GM12878 (cell line): ENCODE data around the gene APPL2. TPM values are rescaled to one million over a fixed set of nuclear protein-coding genes. Genes with fewer than 3 reads are reported as not detected.

Source experiments
- ATAC-seq: fragments of 200-7000 bp; cut with Tn5 transposase; 3 replicates; pipeline ENCODE4 v1.9.1; 2020; ENCODE audit warnings: mild to moderate bottlenecking, moderate library complexity
- BruUV-seq: library from RNA; stranded (reverse); fragments of 400-500 nt; replicated peaks from 2 replicates; lab custom pipeline; 2021; lab: Mats Ljungman, UMichigan
- CTCF ChIA-PET: fragments of 300-600 bp; sonication (Branson Sonifier 250); formaldehyde crosslinking; extraction: SDS; loops from one replicate; lab custom pipeline; 2021; ENCODE audit warnings: inconsistent platforms; lab: Yijun Ruan, JAX
- POLR2A ChIA-PET: fragments of 350-600 bp; formaldehyde crosslinking; extraction: SDS; loops from one replicate; lab custom pipeline; 2021; ENCODE audit warnings: inconsistent platforms; lab: Charles Lee
- RAD21 ChIA-PET: fragments of 300-600 bp; sonication (Branson Sonifier 250); formaldehyde crosslinking; loops from one replicate; lab custom pipeline; 2023; ENCODE audit warnings: antibody characterized with exemption; ENCODE audit not compliant: unreplicated experiment; lab: Charles Lee
- SMC1A ChIA-PET: fragments of 300-600 bp; sonication (Branson Sonifier 250); formaldehyde crosslinking; loops from one replicate; lab custom pipeline; 2023; ENCODE audit not compliant: unreplicated experiment, uncharacterized antibody; lab: Charles Lee
- DNase-seq: peaks from one replicate; pipeline ENCODE4 v3.0.0-alpha.2; 2011; ENCODE audit warnings: low read depth, low spot score
- FAIRE-seq: peaks from 3 replicates; lab custom pipeline; 2011; peaks lifted over from hg19 to GRCh38; lab: Jason Lieb, UNC
- H2AFZ ChIP-seq: 2 replicates; pipeline ENCODE4 v1.6.0; 2011; ENCODE audit warnings: low read depth, low read length, control low read depth; ENCODE audit not compliant: control insufficient read depth
- H3K27ac ChIP-seq: 2 replicates; pipeline ENCODE4 v1.5.1; 2011; ENCODE audit warnings: control low read depth; ENCODE audit not compliant: control insufficient read depth, insufficient read depth
- H3K27me3 ChIP-seq, 2 experiments: replicated peaks in 1 of 2; 2 replicates each; pipeline versions ENCODE4 v1.6.0 to v1.6.1; 2011; ENCODE audit warnings: low read length in 1 of 2; ENCODE audit not compliant: control insufficient read depth in 2 of 2, insufficient read depth in 2 of 2
- H3K36me3 ChIP-seq, 2 experiments: 2 replicates each; pipeline ENCODE4 v1.5.1; 2011; ENCODE audit warnings: low read length in 1 of 2; ENCODE audit not compliant: control insufficient read depth in 2 of 2, insufficient read depth in 2 of 2
- H3K4me1 ChIP-seq: 2 replicates; pipeline ENCODE4 v1.6.1; 2011; ENCODE audit warnings: mild to moderate bottlenecking, low read length, moderate library complexity, mixed read lengths; ENCODE audit not compliant: control insufficient read depth, insufficient read depth
- H3K4me2 ChIP-seq: 2 replicates; pipeline ENCODE4 v1.6.0; 2011; ENCODE audit warnings: control low read depth; ENCODE audit not compliant: control insufficient read depth, insufficient read depth
- H3K4me3 ChIP-seq: fragments of 200-600 bp; sonication (generic); 2 replicates; pipeline ENCODE4 v1.5.1; 2016
- H3K79me2 ChIP-seq: 2 replicates; pipeline ENCODE4 v1.6.0; 2011; ENCODE audit warnings: low read length; ENCODE audit not compliant: control insufficient read depth, insufficient read depth
- H3K9ac ChIP-seq: 2 replicates; pipeline ENCODE4 v1.8.0; 2011; ENCODE audit warnings: low read length, control low read depth, mixed read lengths; ENCODE audit not compliant: control insufficient read depth, insufficient read depth
- H3K9me3 ChIP-seq: replicated peaks from 3 replicates; pipeline ENCODE4 v1.5.1; 2011; ENCODE audit warnings: mild to moderate bottlenecking, low read length; ENCODE audit not compliant: control insufficient read depth, insufficient read depth
- H4K20me1 ChIP-seq: 2 replicates; pipeline ENCODE4 v1.6.0; 2011; ENCODE audit not compliant: control insufficient read depth, insufficient read depth
- BHLHE40 ChIP-seq, 2 experiments: fragments of 450-650 bp in 1 of 2; IDR thresholded peaks; 2 replicates each; pipeline ENCODE4 v1.6.1; 2011 to 2017; ENCODE audit warnings: low read depth in 2 of 2, borderline replicate concordance in 1 of 2, improper control_type of control experiment in 1 of 2, low read length in 1 of 2, mild to moderate bottlenecking in 1 of 2
- EED ChIP-seq: sonication (generic); IDR thresholded peaks from 2 replicates; pipeline ENCODE4 v1.6.1; 2016; ENCODE audit warnings: antibody characterized with exemption, low read depth
- IRF4 ChIP-seq: IDR thresholded peaks from 2 replicates; pipeline ENCODE4 v1.6.1; 2011; ENCODE audit warnings: low read depth, low read length
- LARP7 ChIP-seq: fragments of 450-650 bp; IDR thresholded peaks from 2 replicates; pipeline ENCODE4 v1.6.1; 2017; ENCODE audit warnings: mild to moderate bottlenecking
- MTA3 ChIP-seq: IDR thresholded peaks from 2 replicates; pipeline ENCODE4 v1.6.1; 2012; ENCODE audit warnings: low read length, inconsistent platforms, borderline replicate concordance
- MXI1 ChIP-seq: fragments of 150-350 bp; IDR thresholded peaks from 2 replicates; pipeline ENCODE4 v1.6.1; 2011; ENCODE audit warnings: low read depth, mild to moderate bottlenecking, inconsistent platforms, low read length, improper control_type of control experiment
- NFXL1 ChIP-seq: fragments of 450-650 bp; IDR thresholded peaks from 2 replicates; pipeline ENCODE4 v1.6.1; 2017; ENCODE audit warnings: antibody characterized with exemption, mild to moderate bottlenecking, borderline replicate concordance
- NFYA ChIP-seq: IDR thresholded peaks from 2 replicates; pipeline ENCODE4 v1.6.1; 2011; ENCODE audit warnings: low read depth, mild to moderate bottlenecking, low read length, improper control_type of control experiment, borderline replicate concordance
- NR2C2 ChIP-seq: IDR thresholded peaks from 2 replicates; pipeline ENCODE4 v1.6.1; 2011; ENCODE audit warnings: borderline replicate concordance, low read depth; ENCODE audit not compliant: control insufficient read depth, insufficient read length
- PAX8 ChIP-seq: fragments of 450-650 bp; IDR thresholded peaks from 2 replicates; pipeline ENCODE4 v1.6.1; 2017; ENCODE audit warnings: mild to moderate bottlenecking, moderate library complexity
- RBBP5 ChIP-seq: fragments of 200-600 bp; sonication (generic); conservative IDR thresholded peaks from 2 replicates; pipeline ENCODE4 v1.6.1; 2016
- RFX5 ChIP-seq: IDR thresholded peaks from 2 replicates; pipeline ENCODE4 v1.6.1; 2011; ENCODE audit warnings: low read depth, low read length, improper control_type of control experiment
- RUNX3 ChIP-seq: IDR thresholded peaks from 2 replicates; pipeline ENCODE4 v1.6.1; 2012; ENCODE audit warnings: low read length, inconsistent platforms
- SMARCA5 ChIP-seq: fragments of 450-650 bp; IDR thresholded peaks from 2 replicates; pipeline ENCODE4 v1.6.1; 2017; ENCODE audit warnings: mild to moderate bottlenecking
- SUPT20H ChIP-seq: IDR thresholded peaks from 2 replicates; pipeline ENCODE4 v1.6.1; 2011; ENCODE audit warnings: low read depth, mild to moderate bottlenecking, low read length, moderate library complexity, borderline replicate concordance; ENCODE audit not compliant: control insufficient read depth
- TAF1 ChIP-seq: IDR thresholded peaks from 2 replicates; pipeline ENCODE4 v1.6.1; 2011; ENCODE audit warnings: mild to moderate bottlenecking, low read depth, low read length, borderline replicate concordance
- WRNIP1 ChIP-seq: IDR thresholded peaks from 2 replicates; pipeline ENCODE4 v1.6.1; 2011; ENCODE audit warnings: low read depth, low read length, improper control_type of control experiment, borderline replicate concordance
- YY1 ChIP-seq: IDR thresholded peaks from 2 replicates; pipeline ENCODE4 v1.6.1; 2011; ENCODE audit warnings: low read depth, mild to moderate bottlenecking, low read length
- ZBED1 ChIP-seq: IDR thresholded peaks from 2 replicates; pipeline ENCODE4 v1.6.1; 2016; ENCODE audit warnings: borderline replicate concordance
- ZNF24 ChIP-seq: fragments of 450-650 bp; IDR thresholded peaks from 2 replicates; pipeline ENCODE4 v1.6.1; 2017; ENCODE audit warnings: antibody characterized with exemption, mild to moderate bottlenecking
- WGBS: methylation state at CpG from one replicate; pipeline ENCODE4 v1.1.6; 2016; ENCODE audit warnings: low lambda C conversion rate; ENCODE audit not compliant: insufficient replicate concordance, insufficient coverage; ENCODE audit errors: missing lambda C conversion rate; 5-methylcytosine and 5-hydroxymethylcytosine counted together
- in situ Hi-C: fragments of 300-500 bp; cut with MboI; formaldehyde crosslinking; loops from 9 replicates; pipeline ENCODE4 v1.14.3; 2018; ENCODE audit warnings: mixed read lengths
- intact Hi-C: fragments of 100-400 bp; cut with micrococcal nuclease; formaldehyde crosslinking; loops from one replicate; pipeline ENCODE4 v1.14.2; 2022; ENCODE audit not compliant: unreplicated experiment
- polyA plus RNA-seq, 11 experiments: library from polyadenylated mRNA; depleted of rRNA in 4 of 11; unstranded in 6 of 11; stranded (reverse) in 5 of 11; fragments of >200 nt; fragmentation: Nextera tagmentation in 4 of 11; fragmentation: Illumina TruSeq in 1 of 11; extraction: Ambion mirVana in 4 of 11; extraction: Trizol in 1 of 11; gene quantifications; 1 replicate in 1 of 11; 2 replicates in 10 of 11; pipeline versions ENCODE4 v1.2.1 to v1.2.3, GENCODE V29; 2011 to 2016; ENCODE audit warnings: inconsistent platforms in 2 of 11, missing spikeins in 2 of 11, low read depth in 1 of 11
- total RNA-seq, 4 experiments: library from RNA; depleted of rRNA in 3 of 4; stranded (reverse); fragments of >200 nt in 3 of 4; fragmentation: Illumina TruSeq in 1 of 4; extraction: Trizol in 1 of 4; gene quantifications; 2 replicates each; pipeline versions ENCODE4 v1.2.1 to v1.2.3, GENCODE V29; 2013 to 2021
- TF ChIP-seq, protein P1 (sequence below): fragments of 450-650 bp; IDR thresholded peaks from 2 replicates; pipeline ENCODE4 v1.6.1; 2017; ENCODE audit warnings: borderline replicate concordance

Gene APPL2
- total and polyA plus RNA-seq, 10 of the 15 experiments (the other 5 are each of a cell fraction or from before 2014, with no cell fraction given) = 1.9 to 14.2 (median 7.5) TPM

DNA sequence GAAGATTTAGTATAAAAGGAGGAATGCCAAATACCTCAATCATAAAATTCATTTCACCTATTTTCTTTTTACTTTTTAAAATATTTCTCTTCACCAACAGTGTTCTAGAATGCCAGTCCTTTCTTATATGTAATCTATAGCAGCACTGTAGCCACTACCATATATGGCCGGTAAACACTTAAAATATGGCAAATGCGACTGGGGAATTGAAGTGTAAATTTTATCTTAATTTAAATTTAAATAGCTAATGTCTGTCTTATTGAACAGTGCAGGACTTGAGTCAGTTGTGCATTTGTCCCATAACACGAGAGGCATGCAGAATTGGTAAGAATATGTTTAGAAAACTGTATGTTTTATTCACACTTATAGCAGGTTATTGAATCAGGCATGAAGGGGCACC, 78.4 kb downstream of the APPL2 start (continued):
- no peak for TF ChIP-seq BHLHE40 (IDR thresholded peaks at IDR 0.05; ENCODE audit: borderline replicate concordance in 1 of 2, low read depth in 2 of 2, low read length in 1 of 2)
- no peak for TF ChIP-seq RFX5
- TF ChIP-seq MTA3 = no peak
- no peak for TF ChIP-seq RBBP5

DNA sequence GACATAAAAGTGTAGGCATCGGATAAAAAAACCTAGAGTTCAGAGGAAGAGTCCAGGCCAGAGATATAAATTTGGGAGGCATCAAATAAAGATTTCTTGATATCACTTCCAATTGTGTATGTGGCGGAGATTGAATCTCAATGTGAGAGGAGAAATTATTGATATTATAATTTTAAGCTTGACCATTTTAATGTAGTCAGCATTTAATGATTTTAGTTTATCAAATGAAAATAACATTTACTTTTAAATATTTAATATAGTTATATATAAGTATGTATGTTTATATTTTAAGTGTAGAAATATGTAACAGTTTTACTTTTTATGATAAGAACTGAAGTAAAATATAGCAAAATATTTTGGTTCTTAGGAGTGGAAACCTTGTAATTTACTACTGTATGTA, 79.7 kb downstream of the APPL2 start:
- peaks cover 2 to 8% of the 10 kb centered on the region in 2 experiments for H3K36me3 ChIP-seq
- ChIA-PET SMC1A (no interaction called here), RAD21 (no interaction called here), POLR2A (no interaction called here), CTCF (no interaction called here)
- H3K4me2 ChIP-seq = no peak overlapping the region
- H3K79me2 ChIP-seq = no peaks in the 10 kb centered on the region
- no peaks in the 10 kb centered on the region for H4K20me1 ChIP-seq
- no peak overlapping the region for H2AFZ ChIP-seq
- no peak overlapping the region for H3K9ac ChIP-seq
- no peaks in the 10 kb centered on the region for H3K27me3 ChIP-seq
- no peaks in the 10 kb centered on the region for H3K9me3 ChIP-seq
- no TSS peak for BruUV-seq
- no peak for TF ChIP-seq YY1
- TF ChIP-seq SMARCA5 = no peak
- TF ChIP-seq NFYA = no peak
- no peak for TF ChIP-seq NR2C2
- TF ChIP-seq IRF4 = no peak
- TF ChIP-seq BHLHE40 (IDR thresholded peaks at IDR 0.05; ENCODE audit: borderline replicate concordance in 1 of 2, low read depth in 2 of 2, low read length in 1 of 2) = no peak
- TF ChIP-seq LARP7 = no peak
- TF ChIP-seq, protein P1, sequence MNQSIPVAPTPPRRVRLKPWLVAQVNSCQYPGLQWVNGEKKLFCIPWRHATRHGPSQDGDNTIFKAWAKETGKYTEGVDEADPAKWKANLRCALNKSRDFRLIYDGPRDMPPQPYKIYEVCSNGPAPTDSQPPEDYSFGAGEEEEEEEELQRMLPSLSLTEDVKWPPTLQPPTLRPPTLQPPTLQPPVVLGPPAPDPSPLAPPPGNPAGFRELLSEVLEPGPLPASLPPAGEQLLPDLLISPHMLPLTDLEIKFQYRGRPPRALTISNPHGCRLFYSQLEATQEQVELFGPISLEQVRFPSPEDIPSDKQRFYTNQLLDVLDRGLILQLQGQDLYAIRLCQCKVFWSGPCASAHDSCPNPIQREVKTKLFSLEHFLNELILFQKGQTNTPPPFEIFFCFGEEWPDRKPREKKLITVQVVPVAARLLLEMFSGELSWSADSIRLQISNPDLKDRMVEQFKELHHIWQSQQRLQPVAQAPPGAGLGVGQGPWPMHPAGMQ = no peak
- TF ChIP-seq PAX8 = no peak
- TF ChIP-seq TAF1 = no peak
- TF ChIP-seq EED = no peak
- no peak for TF ChIP-seq RUNX3
- no peak for TF ChIP-seq ZNF24
- no peak for TF ChIP-seq NFXL1
- TF ChIP-seq WRNIP1 = no peak
- TF ChIP-seq MXI1 = no peak
- no peak for TF ChIP-seq ZBED1
- no peak for TF ChIP-seq SUPT20H
- DNase-seq (no peak), ATAC-seq (no peak), FAIRE-seq (no peak)
- 98% methylated on average over 2 of the region's 2 CpGs for WGBS
- intact Hi-C loops (no loop called here), in situ Hi-C loops (no loop called here)
- H3K4me1 ChIP-seq = no peaks in the 10 kb centered on the region
- H3K27ac ChIP-seq = no peak overlapping the region
- no peak overlapping the region for H3K4me3 ChIP-seq
